Smooth muscle cell of the brain vasculature (primary cell): ENCODE measurements around the gene RAPGEF5.

Source experiments
- DNase-seq: peaks from one replicate; pipeline ENCODE4 v3.0.0-alpha.2; 2012; ENCODE audit warnings: low read depth, low spot score

RAPGEF5 gene

GRCh38 chr7:22346383-22347107, 10.4 kb downstream of the RAPGEF5 start:
- no peak for DNase-seq

- no peak for DNase-seq
These were observed 12.3 kb downstream of the RAPGEF5 start for GRCh38 chr7:22344655-22345054.

- DNase-seq = no peak
These were observed 13.3 kb downstream of the RAPGEF5 start for GRCh38 chr7:22343612-22344011.

- DNase-seq = no peak
These were observed 13.9 kb downstream of the RAPGEF5 start for GRCh38 chr7:22343071-22343470.

- no peak for DNase-seq
These were observed 17.1 kb downstream of the RAPGEF5 start for GRCh38 chr7:22339725-22340390.

GRCh38 chr7:22338877-22339276, 18.1 kb downstream of the RAPGEF5 start:
- DNase-seq = no peak

GRCh38 chr7:22338411-22338810, 18.5 kb downstream of the RAPGEF5 start:
- DNase-seq = no peak

- no peak for DNase-seq
These were observed 23.2 kb downstream of the RAPGEF5 start for GRCh38 chr7:22333680-22334141.

GRCh38 chr7:22332461-22332870, 24.5 kb downstream of the RAPGEF5 start:
- DNase-seq = no peak

- DNase-seq = no peak
These were observed 25.2 kb downstream of the RAPGEF5 start for GRCh38 chr7:22331704-22332103.

GRCh38 chr7:22330903-22331302, 26.1 kb downstream of the RAPGEF5 start:
- no peak for DNase-seq

- DNase-seq = no peak
These were observed 27.0 kb downstream of the RAPGEF5 start for GRCh38 chr7:22329816-22330524.

GRCh38 chr7:22326181-22326580, 30.8 kb downstream of the RAPGEF5 start:
- no peak for DNase-seq

- no peak for DNase-seq
These were observed 31.3 kb downstream of the RAPGEF5 start for GRCh38 chr7:22325671-22326070.

GRCh38 chr7:22323714-22324113, 33.2 kb downstream of the RAPGEF5 start:
- DNase-seq = no peak

GRCh38 chr7:22320416-22320815, 36.5 kb downstream of the RAPGEF5 start:
- no peak for DNase-seq

- no peak for DNase-seq
These were observed 37.2 kb downstream of the RAPGEF5 start for GRCh38 chr7:22319424-22320403.

GRCh38 chr7:22318376-22318775, 38.6 kb downstream of the RAPGEF5 start:
- no peak for DNase-seq

- DNase-seq = no peak
These were observed 39.3 kb downstream of the RAPGEF5 start for GRCh38 chr7:22317632-22318031.

GRCh38 chr7:22316914-22317313, 40.0 kb downstream of the RAPGEF5 start:
- no peak for DNase-seq

- no peak for DNase-seq
These were observed 49.1 kb downstream of the RAPGEF5 start for GRCh38 chr7:22307816-22308215.
